H1 (cell line): ENCODE measurements around the gene ID1. TPM values are rescaled to one million over a fixed set of nuclear protein-coding genes. Genes with fewer than 3 reads are reported as not detected.

Source experiments
- CTCF ChIA-PET: fragments of 300-600 bp; sonication (Branson Sonifier 250); formaldehyde crosslinking; loops from one replicate; lab custom pipeline; 2021; ENCODE audit not compliant: partially characterized antibody; lab: Charles Lee
- POLR2A ChIA-PET: fragments of 300-600 bp; sonication (Branson Sonifier 250); formaldehyde crosslinking; loops from one replicate; lab custom pipeline; 2021; ENCODE audit warnings: inconsistent platforms; ENCODE audit not compliant: partially characterized antibody; lab: Charles Lee
- DNase-seq, 2 experiments: peaks; one replicate each; pipeline versions ENCODE4 v3.0.0 to v3.0.0-alpha.2; 2010 to 2022; ENCODE audit warnings: low spot score in 2 of 2, low read depth in 1 of 2, mixed read lengths in 1 of 2
- FAIRE-seq: peaks from 2 replicates; lab custom pipeline; 2011; peaks lifted over from hg19 to GRCh38; lab: Jason Lieb, UNC
- H2AFZ ChIP-seq: 2 replicates; pipeline ENCODE4 v1.8.1; 2012; ENCODE audit warnings: low read length, inconsistent platforms
- H2AK5ac ChIP-seq: 2 replicates; pipeline ENCODE4 v1.6.1; 2013; ENCODE audit warnings: low read depth, low read length
- H2BK120ac ChIP-seq: replicated peaks from 2 replicates; pipeline ENCODE3; 2013; ENCODE audit warnings: low read depth, low read length, inconsistent platforms
- H2BK12ac ChIP-seq: 2 replicates; pipeline ENCODE4 v1.6.1; 2013; ENCODE audit warnings: low read depth, low read length
- H2BK15ac ChIP-seq: 2 replicates; pipeline ENCODE4 v1.6.1; 2013; ENCODE audit warnings: low read length
- H2BK20ac ChIP-seq: 2 replicates; pipeline ENCODE4 v1.6.1; 2013; ENCODE audit warnings: low read length
- H2BK5ac ChIP-seq: 2 replicates; pipeline ENCODE4 v1.6.1; 2013; ENCODE audit warnings: low read depth, low read length
- H3K14ac ChIP-seq: 2 replicates; pipeline ENCODE4 v1.6.1; 2013; ENCODE audit warnings: inconsistent platforms; ENCODE audit not compliant: insufficient read length
- H3K18ac ChIP-seq: 2 replicates; pipeline ENCODE4 v1.6.1; 2013; ENCODE audit warnings: low read length; ENCODE audit errors: extremely low read depth
- H3K23ac ChIP-seq: 2 replicates; pipeline ENCODE4 v1.6.1; 2013; ENCODE audit warnings: inconsistent platforms; ENCODE audit not compliant: insufficient read length
- H3K23me2 ChIP-seq: 2 replicates; pipeline ENCODE4 v1.6.1; 2013; ENCODE audit warnings: low read depth, low read length
- H3K27ac ChIP-seq: 2 replicates; pipeline ENCODE4 v1.6.1; 2011; ENCODE audit warnings: low read depth, low read length, inconsistent platforms
- H3K27me3 ChIP-seq, 4 experiments: replicated peaks in 1 of 4; 1 replicate in 1 of 4; 2 replicates in 3 of 4; pipeline versions ENCODE4 v1.6.1 to v1.8.1; 2011 to 2013; ENCODE audit warnings: low read length in 3 of 4, mild to moderate bottlenecking in 3 of 4, inconsistent platforms in 2 of 4, mixed read lengths in 2 of 4, moderate library complexity in 1 of 4; ENCODE audit not compliant: control insufficient read depth in 3 of 4, insufficient read depth in 3 of 4; ENCODE audit errors: extremely low read depth in 1 of 4
- H3K36me3 ChIP-seq, 4 experiments: 2 replicates each; pipeline versions ENCODE4 v1.6.1 to v1.8.1; 2011 to 2013; ENCODE audit warnings: mild to moderate bottlenecking in 4 of 4, low read length in 3 of 4, moderate library complexity in 2 of 4, control low read depth in 1 of 4, inconsistent platforms in 1 of 4; ENCODE audit not compliant: insufficient read depth in 4 of 4, control insufficient read depth in 2 of 4
- H3K4ac ChIP-seq: replicated peaks from 2 replicates; pipeline ENCODE3; 2013; ENCODE audit warnings: low read length, low read depth, mixed read lengths, inconsistent platforms; ENCODE audit not compliant: insufficient read length
- H3K4me1 ChIP-seq, 4 experiments: replicated peaks in 1 of 4; 1 replicate in 1 of 4; 2 replicates in 3 of 4; pipeline versions ENCODE4 v1.6.1 to v1.8.1; 2011 to 2013; ENCODE audit warnings: low read length in 3 of 4, inconsistent platforms in 2 of 4, mixed read lengths in 1 of 4; ENCODE audit not compliant: insufficient read depth in 4 of 4, control insufficient read depth in 3 of 4
- H3K4me2 ChIP-seq, 2 experiments: 2 replicates each; pipeline versions ENCODE4 v1.6.1 to v1.8.1; 2011 to 2013; ENCODE audit warnings: low read depth in 2 of 2, low read length in 2 of 2, control low read depth in 1 of 2, inconsistent platforms in 1 of 2, mild to moderate bottlenecking in 1 of 2; ENCODE audit not compliant: insufficient read depth in 1 of 2
- H3K4me3 ChIP-seq, 4 experiments: fragments of 200-600, 300-600 bp in 1 of 4; sonication (generic), shearing (Covaris generic), sonication (Bioruptor Twin) in 1 of 4; 2 replicates each; pipeline versions ENCODE4 v1.5.1 to v1.8.1; 2011 to 2016; ENCODE audit warnings: low read length in 4 of 4, low read depth in 3 of 4, control low read depth in 2 of 4, inconsistent platforms in 2 of 4, mild to moderate bottlenecking in 2 of 4, mixed read lengths in 1 of 4, moderate library complexity in 1 of 4; ENCODE audit not compliant: insufficient read depth in 2 of 4; ENCODE audit errors: extremely low read depth in 1 of 4
- H3K56ac ChIP-seq: replicated peaks from 2 replicates; pipeline ENCODE3; 2013; ENCODE audit warnings: low read depth, mild to moderate bottlenecking, mixed read lengths, low read length, inconsistent platforms; ENCODE audit not compliant: insufficient read length
- H3K79me1 ChIP-seq: 2 replicates; pipeline ENCODE4 v1.6.1; 2013; ENCODE audit warnings: low read depth, low read length, control low read depth
- H3K79me2 ChIP-seq, 2 experiments: 2 replicates each; pipeline versions ENCODE4 v1.6.1 to v1.8.1; 2012 to 2013; ENCODE audit warnings: low read length in 2 of 2, mild to moderate bottlenecking in 2 of 2, inconsistent platforms in 1 of 2; ENCODE audit not compliant: insufficient read depth in 2 of 2, control insufficient read depth in 1 of 2
- H3K9ac ChIP-seq, 4 experiments: replicated peaks in 1 of 4; 1 replicate in 1 of 4; 2 replicates in 3 of 4; pipeline versions ENCODE4 v1.6.1 to v1.8.1; 2011 to 2013; ENCODE audit warnings: low read depth in 3 of 4, low read length in 3 of 4, control low read depth in 2 of 4, mild to moderate bottlenecking in 2 of 4, moderate library complexity in 2 of 4, inconsistent platforms in 1 of 4; ENCODE audit errors: extremely low read depth in 1 of 4
- H3K9me3 ChIP-seq, 2 experiments: 2 replicates each; pipeline versions ENCODE4 v1.6.1 to v1.8.1; 2012 to 2013; ENCODE audit warnings: mild to moderate bottlenecking in 2 of 2, moderate library complexity in 2 of 2, control low read depth in 1 of 2, inconsistent platforms in 1 of 2, low read depth in 1 of 2, low read length in 1 of 2, mixed read lengths in 1 of 2; ENCODE audit not compliant: insufficient read depth in 2 of 2
- H4K20me1 ChIP-seq, 2 experiments: replicated peaks in 1 of 2; 2 replicates each; pipeline versions ENCODE3 to v1.8.1; 2011 to 2013; ENCODE audit warnings: inconsistent platforms in 2 of 2, low read length in 2 of 2, mild to moderate bottlenecking in 1 of 2; ENCODE audit not compliant: insufficient read depth in 2 of 2, control insufficient read depth in 1 of 2
- H4K5ac ChIP-seq: 2 replicates; pipeline ENCODE4 v1.6.1; 2013; ENCODE audit warnings: low read length, low read depth, mixed read lengths, inconsistent platforms; ENCODE audit not compliant: insufficient read length
- H4K8ac ChIP-seq: 2 replicates; pipeline ENCODE4 v1.8.0; 2013; ENCODE audit warnings: mild to moderate bottlenecking, moderate library complexity, low read length, inconsistent platforms; ENCODE audit not compliant: insufficient read depth; ENCODE audit errors: extremely low read depth
- H4K91ac ChIP-seq: replicated peaks from 2 replicates; pipeline ENCODE3; 2013; ENCODE audit warnings: low read length, mixed read lengths, inconsistent platforms; ENCODE audit not compliant: insufficient read length
- ATF3 ChIP-seq: IDR thresholded peaks from 2 replicates; pipeline ENCODE4 v1.6.1; 2011; ENCODE audit warnings: low read depth, mild to moderate bottlenecking, low read length; ENCODE audit not compliant: insufficient read depth
- CEBPB ChIP-seq: IDR thresholded peaks from 2 replicates; pipeline ENCODE4 v1.6.1; 2012; ENCODE audit warnings: low read depth, low read length
- EZH2 ChIP-seq: fragments of 200-600 bp; sonication (generic); IDR thresholded peaks from 2 replicates; pipeline ENCODE4 v1.7.1; 2012; ENCODE audit warnings: low read depth, mild to moderate bottlenecking, moderate library complexity, low read length, inconsistent platforms; ENCODE audit not compliant: severe bottlenecking
- HDAC2 ChIP-seq, 2 experiments: fragments of 300-600 bp in 1 of 2; sonication (generic) in 1 of 2; IDR thresholded peaks; 2 replicates each; pipeline ENCODE4 v1.6.1; 2011 to 2012; ENCODE audit warnings: low read depth in 2 of 2, low read length in 2 of 2, mild to moderate bottlenecking in 2 of 2, moderate library complexity in 2 of 2, borderline replicate concordance in 1 of 2, inconsistent platforms in 1 of 2
- JUN ChIP-seq: IDR thresholded peaks from 2 replicates; pipeline ENCODE4 v1.6.1; 2011; ENCODE audit warnings: low read depth, mild to moderate bottlenecking, improper control_type of control experiment, low read length
- JUND ChIP-seq: IDR thresholded peaks from 2 replicates; pipeline ENCODE4 v1.6.1; 2011; ENCODE audit warnings: mild to moderate bottlenecking, improper control_type of control experiment, low read length
- KDM1A ChIP-seq: fragments of 200-600, 300-600 bp; sonication (generic); IDR thresholded peaks from 2 replicates; pipeline ENCODE4 v1.7.1; 2016; ENCODE audit warnings: mild to moderate bottlenecking, low read length, borderline replicate concordance
- KDM4A ChIP-seq: IDR thresholded peaks from one replicate; pipeline ENCODE4 v1.7.1; 2012; ENCODE audit warnings: low read depth, mild to moderate bottlenecking, moderate library complexity, low read length, inconsistent platforms; ENCODE audit not compliant: severe bottlenecking
- POLR2A ChIP-seq, 2 experiments: IDR thresholded peaks; 1 replicate in 1 of 2; 2 replicates in 1 of 2; pipeline ENCODE4 v1.6.1; 2011; ENCODE audit warnings: low read depth in 2 of 2, low read length in 2 of 2, mild to moderate bottlenecking in 2 of 2; ENCODE audit errors: control extremely low read depth in 1 of 2
- TAF1 ChIP-seq: IDR thresholded peaks from 2 replicates; pipeline ENCODE4 v1.6.1; 2011; ENCODE audit warnings: mild to moderate bottlenecking, low read depth, low read length
- ZNF274 ChIP-seq: IDR thresholded peaks from 2 replicates; pipeline ENCODE4 v1.7.0; 2012; ENCODE audit warnings: low read length, borderline replicate concordance; ENCODE audit errors: extremely low read depth
- WGBS, 2 experiments: shearing (Covaris generic) in 1 of 2; methylation state at CpG; one replicate each; pipeline versions ENCODE4 v1.1.6 to v1.1.7; 2013 to 2015; ENCODE audit warnings: low lambda C conversion rate in 2 of 2, mixed read lengths in 2 of 2, inconsistent platforms in 1 of 2, low coverage in 1 of 2, missing lambda C conversion rate in 1 of 2; ENCODE audit not compliant: insufficient replicate concordance in 2 of 2, insufficient coverage in 1 of 2, insufficient read length in 1 of 2; ENCODE audit errors: extremely low coverage in 1 of 2, missing lambda C conversion rate in 1 of 2; 5-methylcytosine and 5-hydroxymethylcytosine counted together
- polyA plus RNA-seq, 7 experiments: library from polyadenylated mRNA; depleted of rRNA in 3 of 7; stranded (reverse) in 5 of 7; unstranded in 2 of 7; fragments of >200 nt in 5 of 7; fragments of 200-250 nt in 2 of 7; gene quantifications; 1 replicate in 5 of 7; 2 replicates in 1 of 7; 4 replicates in 1 of 7; pipeline versions ENCODE4 v1.2.1 to v1.2.3, GENCODE V29; 2011 to 2013; ENCODE audit warnings: missing spikeins in 2 of 7, mixed read lengths in 2 of 7
- total RNA-seq: library from RNA; stranded (reverse); fragmentation: NEBNext Ultra II Directional; extraction: Animal tissue kit (Norgen Biotek cat#: 25700); gene quantifications from 2 replicates; pipeline ENCODE4 v1.2.1, GENCODE V29; 2021
- TF ChIP-seq, protein P1 (sequence below): IDR thresholded peaks from 2 replicates; pipeline ENCODE4 v1.6.1; 2012; ENCODE audit warnings: low read length, inconsistent platforms

The ID1 gene
- total and polyA plus RNA-seq, 2 of the 8 experiments (the other 6 are each of a cell fraction or from before 2014, with no cell fraction given) = 120 to 357 TPM

DNA sequence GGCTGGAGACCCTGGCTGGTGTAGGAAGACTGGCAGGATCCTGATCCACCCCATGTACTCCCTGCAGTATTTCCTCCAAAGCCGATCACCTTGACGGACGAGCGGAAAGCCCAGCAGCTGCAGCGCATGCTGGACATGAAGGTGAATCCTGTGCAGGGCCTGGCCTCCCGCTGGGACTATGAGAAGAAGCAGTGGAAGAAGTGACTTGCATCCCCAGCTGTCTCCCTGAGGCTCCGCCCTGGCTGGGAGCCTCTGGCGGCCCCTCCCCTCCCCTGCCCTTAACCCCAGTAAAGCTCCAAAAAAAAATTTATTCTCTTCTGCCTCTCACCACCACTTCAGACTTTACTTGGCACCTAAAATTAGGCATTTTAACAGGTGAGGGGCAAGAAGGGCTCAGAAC is 39.6 kb downstream of the ID1 start:
- no peak for DNase-seq
- no peaks in the 10 kb centered on the region for H3K79me1 ChIP-seq
- no peak for TF ChIP-seq ZNF274
- TF ChIP-seq POLR2A (IDR thresholded peaks at IDR 0.05; ENCODE audit: control extremely low read depth in 1 of 2, low read depth in 2 of 2, low read length in 2 of 2) = no peak
- no peak for TF ChIP-seq EZH2
- no peak for TF ChIP-seq KDM1A
- no peak for TF ChIP-seq HDAC2 (IDR thresholded peaks at IDR 0.05; ENCODE audit: borderline replicate concordance in 1 of 2, low read depth in 2 of 2, low read length in 2 of 2)
- TF ChIP-seq JUN = no peak
- TF ChIP-seq, protein P1, sequence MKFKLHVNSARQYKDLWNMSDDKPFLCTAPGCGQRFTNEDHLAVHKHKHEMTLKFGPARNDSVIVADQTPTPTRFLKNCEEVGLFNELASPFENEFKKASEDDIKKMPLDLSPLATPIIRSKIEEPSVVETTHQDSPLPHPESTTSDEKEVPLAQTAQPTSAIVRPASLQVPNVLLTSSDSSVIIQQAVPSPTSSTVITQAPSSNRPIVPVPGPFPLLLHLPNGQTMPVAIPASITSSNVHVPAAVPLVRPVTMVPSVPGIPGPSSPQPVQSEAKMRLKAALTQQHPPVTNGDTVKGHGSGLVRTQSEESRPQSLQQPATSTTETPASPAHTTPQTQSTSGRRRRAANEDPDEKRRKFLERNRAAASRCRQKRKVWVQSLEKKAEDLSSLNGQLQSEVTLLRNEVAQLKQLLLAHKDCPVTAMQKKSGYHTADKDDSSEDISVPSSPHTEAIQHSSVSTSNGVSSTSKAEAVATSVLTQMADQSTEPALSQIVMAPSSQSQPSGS = no peak
- TF ChIP-seq ATF3 = no peak
- no peak for TF ChIP-seq KDM4A
- TF ChIP-seq JUND = no peak
- TF ChIP-seq CEBPB = no peak
- no peak for TF ChIP-seq TAF1

More for the DNA sequence above, 39.6 kb downstream of the ID1 start:
- Histone ChIP-seq H2BK20ac (no peak overlapping the region), H3K9ac (no peak overlapping the region), H3K18ac (no peak overlapping the region), H2AFZ (no peak overlapping the region), H3K56ac (no peak overlapping the region), H3K27ac (no peak overlapping the region), H3K4me3 (no peak overlapping the region), H2AK5ac (no peak overlapping the region), H4K91ac (no peak overlapping the region), H3K23ac (no peak overlapping the region), H3K4ac (no peak overlapping the region), H4K8ac (no peak overlapping the region), H3K36me3 (no peaks in the 10 kb centered on the region), H3K23me2 (no peaks in the 10 kb centered on the region), H3K4me2 (no peak overlapping the region), H3K4me1 (peaks cover 0 to 2% (median 2%) of the 10 kb centered on the region in 4 experiments; a peak in 2 of 7 replicates), H3K79me2 (no peaks in the 10 kb centered on the region), H2BK120ac (no peak overlapping the region), H3K9me3 (no peaks in the 10 kb centered on the region), H2BK12ac (no peak overlapping the region), H4K5ac (no peak overlapping the region), H3K27me3 (no peaks in the 10 kb centered on the region), H2BK5ac (no peak overlapping the region), H3K14ac (no peak overlapping the region), H4K20me1 (peaks cover 0 to 2% of the 10 kb centered on the region in 2 experiments), H2BK15ac (no peak overlapping the region)
- 90% methylated on average over 8 of the region's 8 CpGs; no CpG with 5 or more reads in 1 of the 2 experiments for WGBS, 2 experiments
- FAIRE-seq = no peak
- CTCF ChIA-PET = interaction anchor here (0.6 to 7.1 kb wide), 9 partner anchors 9 to 1356 kb away, joined by 3 to 51 read pairs (median 5); no protein-coding TSS in a partner anchor
- POLR2A ChIA-PET = interaction anchor here (1.0 to 1.2 kb wide), 3 partner anchors 11 to 60 kb away, joined by 3 read pairs; no protein-coding TSS in a partner anchor
